GM19099 (cell line): Measurements from ENCODE around the gene SPTY2D1.

Experiments used
- POLR2A ChIP-seq: IDR thresholded peaks from 3 replicates; pipeline ENCODE4 v1.6.1; 2011; ENCODE audit warnings: low read depth; ENCODE audit not compliant: insufficient read length; ENCODE audit errors: extremely low read depth

Gene SPTY2D1, protein sequence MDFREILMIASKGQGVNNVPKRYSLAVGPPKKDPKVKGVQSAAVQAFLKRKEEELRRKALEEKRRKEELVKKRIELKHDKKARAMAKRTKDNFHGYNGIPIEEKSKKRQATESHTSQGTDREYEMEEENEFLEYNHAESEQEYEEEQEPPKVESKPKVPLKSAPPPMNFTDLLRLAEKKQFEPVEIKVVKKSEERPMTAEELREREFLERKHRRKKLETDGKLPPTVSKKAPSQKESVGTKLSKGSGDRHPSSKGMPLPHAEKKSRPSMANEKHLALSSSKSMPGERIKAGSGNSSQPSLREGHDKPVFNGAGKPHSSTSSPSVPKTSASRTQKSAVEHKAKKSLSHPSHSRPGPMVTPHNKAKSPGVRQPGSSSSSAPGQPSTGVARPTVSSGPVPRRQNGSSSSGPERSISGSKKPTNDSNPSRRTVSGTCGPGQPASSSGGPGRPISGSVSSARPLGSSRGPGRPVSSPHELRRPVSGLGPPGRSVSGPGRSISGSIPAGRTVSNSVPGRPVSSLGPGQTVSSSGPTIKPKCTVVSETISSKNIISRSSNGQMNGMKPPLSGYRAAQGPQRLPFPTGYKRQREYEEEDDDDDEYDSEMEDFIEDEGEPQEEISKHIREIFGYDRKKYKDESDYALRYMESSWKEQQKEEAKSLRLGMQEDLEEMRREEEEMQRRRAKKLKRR

DNA sequence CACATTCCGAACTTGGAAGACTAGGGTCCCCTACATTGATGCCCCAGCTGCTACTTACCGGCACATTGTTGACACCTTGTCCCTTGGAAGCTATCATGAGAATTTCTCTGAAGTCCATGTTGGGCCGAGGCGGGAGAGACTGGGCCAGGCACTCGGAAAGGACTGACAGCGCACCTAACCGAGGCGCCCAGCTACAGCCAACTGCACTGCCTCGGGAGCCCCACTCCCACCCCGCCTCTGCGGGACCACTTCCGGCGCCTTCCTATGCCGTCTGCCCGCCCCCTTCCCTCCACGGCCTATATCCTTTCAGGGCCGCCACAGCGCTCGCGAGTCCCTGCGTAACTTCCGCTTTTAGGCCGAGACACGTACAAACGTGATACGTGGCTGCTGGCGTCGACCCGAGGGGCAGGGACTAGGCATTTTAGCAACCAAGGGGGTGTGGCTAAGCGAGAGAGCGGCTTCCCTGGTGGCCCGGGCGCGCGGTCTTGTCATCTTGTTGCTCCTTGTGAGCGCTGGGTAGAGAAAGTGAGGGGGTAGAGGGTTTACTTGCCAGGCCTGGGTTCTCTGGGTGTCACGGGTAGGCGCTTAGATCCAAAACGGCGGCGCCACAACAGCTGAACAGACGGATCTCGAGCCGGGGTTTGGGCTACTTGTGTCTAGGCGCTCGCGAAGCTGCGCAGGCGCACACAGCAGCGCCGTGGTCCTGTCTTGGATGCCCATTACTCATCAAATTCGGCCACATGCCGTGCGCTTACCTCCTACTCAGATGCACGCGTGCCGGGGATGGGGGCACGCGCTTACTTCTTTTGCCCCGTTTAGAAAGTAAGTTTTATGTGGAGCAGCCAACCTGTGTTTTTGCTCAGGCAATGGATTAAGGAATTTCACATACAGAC, at the start of gene SPTY2D1:
Gene SPTY2D1 (minus strand): TSS at position 203 of the 893 bp plus-strand sequence. CDS start 85 bp downstream, at position 118.
- TF ChIP-seq POLR2A: peak; percentile 96

DNA sequence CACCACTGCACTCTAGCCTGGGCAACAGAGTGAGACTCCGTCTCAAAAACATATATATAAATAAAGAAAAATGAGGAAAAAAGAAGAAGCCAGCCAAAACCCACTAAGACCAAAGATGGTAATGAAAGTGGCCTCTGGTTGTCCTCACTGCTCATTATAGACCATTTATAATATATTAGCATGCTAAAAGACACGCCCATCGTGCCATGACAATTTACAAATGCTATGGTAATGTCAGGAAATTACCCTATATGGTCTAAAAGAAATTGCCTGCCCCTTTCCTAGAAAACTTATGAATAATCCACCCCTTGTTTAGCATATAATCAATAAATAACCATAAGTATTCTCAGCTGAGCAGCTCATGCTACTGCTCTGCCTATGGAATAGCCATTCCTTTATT, 48.3 kb upstream of the SPTY2D1 start:
- TF ChIP-seq POLR2A: no peak

DNA sequence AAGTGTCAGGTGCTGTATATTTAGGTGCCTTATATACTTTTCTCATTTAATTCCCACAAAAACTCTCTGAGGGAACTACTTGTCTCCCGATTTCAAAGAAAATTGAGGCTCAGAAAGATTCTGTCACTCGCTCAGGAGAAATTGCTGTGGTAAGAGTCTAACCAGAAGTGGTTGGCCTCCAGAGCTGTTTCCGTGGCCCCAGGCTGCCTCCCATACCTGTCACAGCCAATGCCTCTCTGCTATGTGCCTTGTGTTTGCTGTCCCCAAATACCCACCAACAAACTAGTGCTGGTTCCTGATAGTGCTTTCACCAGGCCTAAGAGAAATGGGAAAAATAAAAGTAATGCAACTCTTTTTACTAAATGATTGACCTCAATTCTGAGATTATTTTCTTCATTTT, 43.4 kb upstream of the SPTY2D1 start:
- no peak for TF ChIP-seq POLR2A

DNA sequence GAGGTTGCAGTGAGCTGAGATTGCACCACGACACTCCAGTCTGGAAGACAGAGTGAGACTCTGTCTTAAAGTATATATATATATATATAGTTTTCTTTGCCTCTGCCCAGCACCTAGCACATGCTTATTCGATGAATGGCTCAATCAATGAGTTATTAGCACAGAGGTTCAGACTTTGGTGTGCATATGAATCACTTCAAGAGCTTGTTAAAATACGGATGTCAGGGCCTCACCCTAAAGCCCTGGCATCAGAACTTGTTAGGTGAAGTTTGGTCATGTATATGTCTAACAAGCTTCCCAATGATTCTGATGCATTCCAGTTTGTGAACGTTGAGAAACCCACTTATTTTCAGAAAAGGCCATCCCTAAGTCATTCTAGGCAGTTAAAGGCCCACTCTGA, 42.7 kb upstream of the SPTY2D1 start:
- no peak for TF ChIP-seq POLR2A

DNA sequence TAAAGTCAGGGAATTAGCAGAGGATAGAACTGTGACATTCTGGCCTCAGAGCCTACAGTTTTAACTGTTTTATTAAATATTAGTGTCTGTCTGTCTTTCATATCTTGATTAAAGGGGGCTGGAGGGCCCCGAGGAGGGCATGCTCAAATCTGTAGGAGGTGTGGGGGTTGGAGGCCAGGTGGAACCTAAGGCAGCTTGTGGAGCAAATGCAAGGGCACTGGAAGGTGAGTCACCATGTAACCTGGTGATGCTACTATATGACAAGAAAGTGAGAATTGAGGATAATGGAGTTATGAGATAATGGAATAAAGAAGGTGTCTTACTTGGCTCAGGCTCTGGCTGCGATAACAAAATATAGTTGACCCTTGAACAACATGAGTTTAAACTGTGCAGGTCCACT, 37.1 kb upstream of the SPTY2D1 start:
- TF ChIP-seq POLR2A: no peak

DNA sequence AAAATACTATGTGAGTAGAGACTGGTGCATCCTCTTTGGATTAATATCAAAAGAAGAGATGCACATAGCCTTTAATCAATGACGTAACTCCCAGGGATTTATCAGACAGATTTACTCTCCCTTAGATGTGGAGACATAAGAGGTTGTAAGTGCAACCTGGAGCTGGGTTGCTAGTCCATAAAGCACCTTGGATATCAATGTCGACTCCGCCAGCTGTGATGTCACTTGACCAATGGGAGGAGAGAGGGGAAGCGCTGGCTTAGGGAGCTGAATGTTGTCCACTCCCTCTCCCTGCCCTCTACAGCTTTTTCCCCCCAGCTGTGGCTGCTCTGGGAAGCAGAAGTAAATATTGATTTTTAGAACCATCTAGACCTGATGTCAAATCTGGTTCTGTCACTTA, 35.6 kb upstream of the SPTY2D1 start:
- TF ChIP-seq POLR2A: no peak

DNA sequence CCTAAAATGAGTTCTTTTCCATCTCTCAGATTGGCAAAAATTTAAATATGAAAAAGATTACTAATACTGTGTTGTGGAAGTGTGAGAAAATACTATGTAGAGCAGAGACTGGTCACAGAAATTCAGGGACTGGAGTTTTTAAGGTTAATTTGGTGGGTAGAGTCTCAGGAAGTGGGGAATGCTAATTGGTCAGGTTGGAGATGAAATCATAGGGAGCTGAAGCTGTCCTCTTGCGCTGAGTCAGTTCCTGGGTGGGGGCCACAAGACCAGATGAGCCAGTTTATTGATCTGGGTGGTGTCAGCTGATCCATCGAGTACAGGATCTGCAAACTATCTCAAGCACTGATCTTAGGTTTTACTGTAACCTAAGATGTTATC, 35.1 kb upstream of the SPTY2D1 start:
- no peak for TF ChIP-seq POLR2A

DNA sequence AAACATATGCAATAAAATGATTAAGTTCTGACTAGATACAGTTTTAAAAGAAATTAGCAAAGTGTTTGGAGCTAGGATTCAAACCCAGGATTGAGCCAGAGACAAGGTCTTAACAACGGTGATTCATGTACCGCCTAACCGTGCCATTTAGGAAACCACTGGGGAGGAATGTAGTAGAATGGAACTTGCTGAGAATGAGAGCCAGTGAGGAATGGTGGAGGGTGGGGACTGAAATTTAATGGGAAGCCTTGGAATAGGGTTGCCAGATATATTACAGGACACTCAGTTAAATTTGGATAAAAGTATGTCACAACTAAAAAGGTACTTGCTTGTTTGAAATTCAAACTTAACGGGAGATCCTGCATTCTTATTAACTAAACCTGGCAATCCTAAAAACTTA, 34.0 kb upstream of the SPTY2D1 start:
- TF ChIP-seq POLR2A: no peak

DNA sequence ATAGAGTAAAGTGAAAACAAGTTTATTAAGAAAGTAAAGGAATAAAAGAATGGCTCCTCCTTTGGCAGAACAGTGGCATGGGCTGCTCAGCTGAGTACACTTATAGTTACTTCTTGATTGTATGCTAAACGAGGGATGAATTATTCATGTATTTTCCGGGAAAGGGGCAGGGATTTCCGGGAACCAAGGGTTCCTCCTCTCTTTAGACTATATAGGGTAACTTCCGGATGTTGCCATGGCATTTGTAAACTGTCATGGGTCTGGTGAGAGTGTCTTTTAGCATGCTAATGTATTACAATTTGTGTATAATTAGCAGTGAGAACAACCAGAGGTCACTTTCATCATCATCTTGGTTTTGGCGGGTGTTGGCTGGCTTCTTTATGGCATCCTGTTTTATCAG, 23.5 kb upstream of the SPTY2D1 start:
- TF ChIP-seq POLR2A: no peak

DNA sequence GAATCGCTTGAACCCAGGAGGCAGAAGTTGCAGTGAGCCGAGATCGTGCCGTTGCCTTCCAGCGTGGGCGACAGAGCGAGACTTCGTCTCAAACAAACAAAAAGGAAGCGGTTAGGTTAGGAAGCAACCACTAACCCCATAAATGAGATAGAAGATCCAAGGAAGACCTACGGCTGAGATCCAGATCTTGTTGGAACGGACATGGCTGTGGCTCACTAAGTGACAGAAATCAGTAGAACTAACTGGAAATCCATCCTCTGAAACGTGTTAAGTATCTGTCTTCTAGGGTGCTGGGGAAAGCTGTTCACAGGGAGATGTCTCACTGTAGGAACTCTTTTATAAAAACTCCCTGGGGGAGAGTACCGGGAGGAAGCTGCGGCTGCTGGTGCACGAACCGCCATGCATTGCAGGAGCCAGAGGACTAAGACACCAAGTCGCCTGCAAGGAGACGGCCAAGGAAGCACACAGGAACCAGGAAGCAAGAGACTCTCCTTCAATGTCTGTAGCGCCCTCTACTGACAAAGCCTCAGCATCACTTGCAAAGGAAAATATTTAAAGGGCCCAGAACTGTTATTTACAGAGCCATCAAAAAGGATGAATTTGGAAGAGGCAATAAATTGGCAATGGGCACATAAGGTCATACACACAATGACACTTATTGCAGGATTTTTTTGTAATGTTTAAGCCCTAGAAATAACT, 16.9 kb upstream of the SPTY2D1 start:
- TF ChIP-seq POLR2A: peak; percentile 50

DNA sequence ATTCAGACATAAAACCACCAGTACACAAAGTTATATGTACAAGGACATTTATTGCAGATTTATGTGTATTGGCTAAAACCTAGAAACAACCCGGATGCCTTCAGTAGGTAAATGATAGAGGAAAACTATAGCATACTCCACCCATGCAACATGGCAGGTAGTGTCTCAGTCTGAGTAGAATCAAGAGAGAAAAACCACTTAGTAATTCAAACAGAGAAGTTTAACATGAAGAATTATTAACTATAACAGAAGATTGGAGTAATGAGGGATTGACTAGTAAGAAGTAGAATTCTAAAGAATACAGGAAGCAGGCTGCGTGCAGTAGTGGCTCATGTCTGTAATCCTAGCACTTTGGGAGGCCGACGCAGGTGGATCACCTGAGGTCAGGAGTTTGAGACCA, 16.2 kb upstream of the SPTY2D1 start:
- TF ChIP-seq POLR2A: no peak

DNA sequence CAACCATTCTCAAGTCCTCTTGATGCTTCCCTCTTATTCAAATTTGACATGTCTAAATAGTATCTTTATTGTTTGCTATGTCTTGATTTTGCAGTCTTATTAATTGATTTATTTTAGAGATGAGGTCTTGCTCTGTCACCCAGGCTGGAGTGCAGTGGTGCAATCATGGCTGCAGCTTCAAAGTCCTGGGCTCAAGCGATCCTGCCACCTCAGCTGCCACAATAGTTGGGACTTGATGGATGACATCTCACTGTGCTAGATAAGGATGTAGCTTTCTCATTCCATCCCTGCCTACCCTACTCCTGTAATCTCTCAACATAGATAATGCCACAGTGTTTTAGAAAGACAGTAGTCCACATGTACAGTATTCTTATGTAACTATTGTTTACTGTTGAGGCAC, 7.5 kb upstream of the SPTY2D1 start:
- TF ChIP-seq POLR2A: no peak

DNA sequence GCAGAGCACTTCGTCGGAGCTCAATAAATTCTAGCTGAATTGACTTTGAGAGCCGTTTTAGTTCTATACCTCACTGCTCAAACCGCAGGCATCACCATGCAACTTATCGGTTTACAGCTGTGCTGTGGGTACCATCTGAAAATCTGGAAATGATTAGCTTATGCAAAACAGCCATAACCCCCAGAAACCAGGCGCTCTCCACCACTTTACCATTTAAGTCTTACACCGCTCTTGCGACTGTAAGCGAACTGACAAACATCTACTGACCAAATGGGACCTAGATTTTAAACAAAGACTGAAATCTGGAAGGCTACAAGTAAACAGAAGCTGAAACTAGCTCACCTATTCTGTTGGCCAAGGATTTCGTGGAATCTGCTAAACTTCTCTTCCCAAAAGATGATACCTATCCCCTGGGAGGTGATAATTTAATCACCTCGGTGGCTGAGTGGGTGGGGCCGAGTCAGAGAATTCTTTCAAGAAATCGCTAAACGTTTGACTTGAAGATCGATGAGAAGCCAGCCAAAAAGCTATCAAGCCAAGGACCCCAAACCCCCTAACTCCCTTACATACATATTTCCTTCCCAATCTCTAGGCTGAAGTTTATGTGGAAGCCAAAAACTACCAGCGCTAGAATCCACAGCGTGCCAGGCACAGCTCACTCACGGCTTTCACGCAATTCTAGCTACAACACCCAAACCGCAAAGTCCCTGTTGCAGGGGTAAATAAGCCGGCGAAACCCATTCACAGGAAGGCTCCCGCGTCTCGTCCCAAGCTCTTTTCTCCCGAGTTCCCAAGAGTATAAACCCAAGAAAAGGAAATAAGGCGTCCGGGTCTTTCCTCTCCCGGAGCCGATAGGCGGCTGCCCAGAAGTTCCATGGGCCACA, 644 bp downstream of the SPTY2D1 start:
- peak; percentile 59 for TF ChIP-seq POLR2A

DNA sequence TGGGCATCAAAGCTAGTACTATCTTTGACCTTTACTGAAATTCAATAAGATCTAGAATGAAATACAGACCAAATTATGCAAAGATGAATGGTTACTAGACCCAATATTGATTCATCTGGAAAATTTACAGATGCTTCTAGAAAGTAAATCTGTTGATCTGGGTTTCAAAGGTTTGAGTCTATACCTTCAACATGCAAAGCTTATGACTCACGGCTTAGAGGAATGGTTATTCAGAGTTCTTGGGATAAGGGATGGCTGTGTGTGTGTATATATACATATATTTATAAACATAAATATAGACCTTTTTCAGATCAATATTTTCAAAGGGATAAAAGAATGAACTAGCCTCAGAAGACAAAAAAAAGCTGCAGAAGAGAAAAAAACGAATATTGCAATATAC, 1.3 kb downstream of the SPTY2D1 start:
- no peak for TF ChIP-seq POLR2A

DNA sequence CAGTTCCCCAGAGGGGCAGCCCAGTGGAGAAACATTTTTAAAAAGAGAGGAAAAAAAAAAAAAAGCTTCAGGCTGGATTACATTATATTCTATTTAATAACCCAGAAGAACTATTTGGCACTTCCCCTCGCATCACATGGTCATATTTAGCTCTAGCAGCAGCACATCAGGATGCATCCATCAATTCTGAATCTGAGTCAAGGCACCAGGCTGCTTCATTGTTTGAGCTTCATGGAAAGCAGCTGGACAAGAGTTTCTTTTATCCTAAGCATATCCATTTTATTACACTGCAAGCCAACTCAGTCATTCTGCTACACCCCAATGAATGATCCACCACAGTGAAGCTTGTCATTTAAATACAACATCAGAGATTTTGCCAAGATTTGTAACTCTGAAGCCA, 10.0 kb downstream of the SPTY2D1 start:
- no peak for TF ChIP-seq POLR2A

DNA sequence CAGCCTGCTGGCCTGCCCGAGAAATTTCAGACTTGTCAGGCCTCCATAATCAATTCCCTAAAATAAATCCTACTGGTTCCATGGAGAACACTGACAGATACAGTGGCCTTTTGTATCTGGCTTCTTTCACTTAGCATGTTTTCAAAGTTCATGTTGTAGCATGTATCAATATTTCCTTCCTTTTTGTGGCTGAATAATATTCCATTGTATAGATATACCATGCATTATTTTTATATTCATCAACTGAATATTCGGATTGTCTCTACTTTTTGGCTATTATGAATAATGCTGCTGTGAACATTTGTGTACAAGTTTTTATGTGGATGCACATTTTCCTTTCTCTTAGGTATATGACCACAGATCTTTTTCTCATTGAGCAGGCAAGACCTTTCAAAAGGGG, 10.4 kb downstream of the SPTY2D1 start:
- TF ChIP-seq POLR2A: no peak
